MM.1S (cell line): Measurements from ENCODE around the gene TJP2.

Source experiments
- EZH2 ChIP-seq: fragments of 300-600 bp; sonication (generic); optimal IDR thresholded peaks from 2 replicates; pipeline ENCODE3; 2017; ENCODE audit warnings: low read depth, mild to moderate bottlenecking, antibody characterized with exemption, low read length, mixed read lengths
- EZH2phosphoT487 ChIP-seq: fragments of 300-600 bp; sonication (generic); IDR thresholded peaks from 2 replicates; pipeline ENCODE4 v1.6.1; 2018; ENCODE audit warnings: antibody characterized with exemption, low read length
- TF ChIP-seq, protein P1 (sequence below): fragments of 300-600 bp; sonication (generic); IDR thresholded peaks from 2 replicates; pipeline ENCODE4 v1.5.1; 2016; ENCODE audit warnings: antibody characterized with exemption, low read length, mixed read lengths

DNA sequence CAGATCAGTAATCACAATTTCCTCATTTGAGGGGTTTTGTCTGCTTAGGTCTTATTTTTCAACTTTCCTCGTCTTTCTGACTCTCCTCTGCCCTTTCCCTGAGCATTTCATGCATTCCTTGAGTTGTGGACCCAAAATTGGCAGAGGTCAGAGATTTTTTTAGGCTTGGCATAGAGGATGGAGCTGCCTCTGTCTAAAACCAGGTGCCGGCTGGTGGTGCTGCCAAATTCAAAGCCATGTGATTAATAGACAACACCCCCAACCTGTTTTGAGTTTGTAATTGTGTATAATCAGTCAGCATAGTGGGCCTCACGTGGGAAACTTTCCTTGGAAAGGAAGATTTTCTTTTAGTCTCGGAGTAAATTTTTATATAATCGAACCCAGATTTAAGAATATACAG lies 39.6 kb downstream of the TJP2 start:
- TF ChIP-seq, protein P1, sequence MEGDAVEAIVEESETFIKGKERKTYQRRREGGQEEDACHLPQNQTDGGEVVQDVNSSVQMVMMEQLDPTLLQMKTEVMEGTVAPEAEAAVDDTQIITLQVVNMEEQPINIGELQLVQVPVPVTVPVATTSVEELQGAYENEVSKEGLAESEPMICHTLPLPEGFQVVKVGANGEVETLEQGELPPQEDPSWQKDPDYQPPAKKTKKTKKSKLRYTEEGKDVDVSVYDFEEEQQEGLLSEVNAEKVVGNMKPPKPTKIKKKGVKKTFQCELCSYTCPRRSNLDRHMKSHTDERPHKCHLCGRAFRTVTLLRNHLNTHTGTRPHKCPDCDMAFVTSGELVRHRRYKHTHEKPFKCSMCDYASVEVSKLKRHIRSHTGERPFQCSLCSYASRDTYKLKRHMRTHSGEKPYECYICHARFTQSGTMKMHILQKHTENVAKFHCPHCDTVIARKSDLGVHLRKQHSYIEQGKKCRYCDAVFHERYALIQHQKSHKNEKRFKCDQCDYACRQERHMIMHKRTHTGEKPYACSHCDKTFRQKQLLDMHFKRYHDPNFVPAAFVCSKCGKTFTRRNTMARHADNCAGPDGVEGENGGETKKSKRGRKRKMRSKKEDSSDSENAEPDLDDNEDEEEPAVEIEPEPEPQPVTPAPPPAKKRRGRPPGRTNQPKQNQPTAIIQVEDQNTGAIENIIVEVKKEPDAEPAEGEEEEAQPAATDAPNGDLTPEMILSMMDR = no peak
- no peak for TF ChIP-seq EZH2phosphoT487
- TF ChIP-seq EZH2 = no peak
